Measurements from ENCODE around the gene USP11.

Gene USP11

GRCh38 chrX:47202316-47202715 is 30.5 kb upstream of the USP11 start:
- Histone ChIP-seq H3K36me3 (ENCODE audit: control insufficient read depth, low read length) (peaks cover 89% of the 10 kb centered on the region), H3K9me3 (ENCODE audit: control insufficient read depth, insufficient read depth, low read length) (no peaks in the 10 kb centered on the region), H3K27ac (ENCODE audit: low read depth, low read length) (no peak overlapping the region), H3K4me2 (ENCODE audit: low read length) (no peak overlapping the region), H3K79me2 (ENCODE audit: control insufficient read depth, low read length) (peaks cover 15% of the 10 kb centered on the region), H3K27me3 (ENCODE audit: control insufficient read depth, low read length) (no peaks in the 10 kb centered on the region), H3K4me1 (ENCODE audit: control insufficient read depth, low read length) (no peaks in the 10 kb centered on the region), H3K9me2 (replicated peaks; ENCODE audit: control insufficient read depth, low read length) (no peaks in the 10 kb centered on the region), H3K4me3 (ENCODE audit: low read length) (no peak overlapping the region), H3F3A (ENCODE audit: control insufficient read depth, insufficient read depth) (no peaks in the 10 kb centered on the region), H4K20me1 (ENCODE audit: control insufficient read depth, insufficient read depth, low read depth, low read length) (no peaks in the 10 kb centered on the region)
- no peak for TF ChIP-seq CTCF (IDR thresholded peaks at IDR 0.05; ENCODE audit: low read depth, low read length, poor library complexity, severe bottlenecking)
- TF ChIP-seq EZH2phosphoT487 (IDR thresholded peaks at IDR 0.05; ENCODE audit: borderline replicate concordance, low read length): no peak

DNA sequence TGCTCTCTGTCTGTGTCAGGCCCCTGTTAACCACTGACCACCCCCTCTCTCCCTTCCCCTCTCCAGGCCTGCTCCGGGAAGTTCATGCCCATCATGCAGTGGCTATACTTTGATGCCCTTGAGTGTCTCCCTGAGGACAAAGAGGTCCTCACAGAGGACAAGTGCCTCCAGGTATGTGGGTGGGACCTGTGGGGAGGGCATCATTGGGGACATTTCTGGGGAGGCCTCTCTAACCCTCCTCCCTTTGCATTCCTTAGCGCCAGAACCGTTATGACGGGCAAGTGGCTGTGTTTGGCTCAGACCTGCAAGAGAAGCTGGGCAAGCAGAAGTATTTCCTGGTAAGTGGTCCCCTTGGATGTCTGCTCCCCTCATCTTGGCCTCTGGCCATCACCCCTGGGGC is 29.9 kb upstream of the USP11 start:
- H3K27ac ChIP-seq (ENCODE audit: low read depth, low read length): no peak overlapping the region
- no peaks in the 10 kb centered on the region for H3F3A ChIP-seq (ENCODE audit: control insufficient read depth, insufficient read depth)
- H3K27me3 ChIP-seq (ENCODE audit: control insufficient read depth, low read length): no peaks in the 10 kb centered on the region
- no peak overlapping the region for H3K4me3 ChIP-seq (ENCODE audit: low read length)
- H3K36me3 ChIP-seq (ENCODE audit: control insufficient read depth, low read length): peaks cover 89% of the 10 kb centered on the region
- no peaks in the 10 kb centered on the region for H4K20me1 ChIP-seq (ENCODE audit: control insufficient read depth, insufficient read depth, low read depth, low read length)
- H3K79me2 ChIP-seq (ENCODE audit: control insufficient read depth, low read length): peaks cover 9% of the 10 kb centered on the region
- no peak for TF ChIP-seq CTCF (IDR thresholded peaks at IDR 0.05; ENCODE audit: low read depth, low read length, poor library complexity, severe bottlenecking)
- no peak overlapping the region for H3K4me2 ChIP-seq (ENCODE audit: low read length)
- no peaks in the 10 kb centered on the region for H3K9me2 ChIP-seq (replicated peaks; ENCODE audit: control insufficient read depth, low read length)
- no peaks in the 10 kb centered on the region for H3K4me1 ChIP-seq (ENCODE audit: control insufficient read depth, low read length)
- no peaks in the 10 kb centered on the region for H3K9me3 ChIP-seq (ENCODE audit: control insufficient read depth, insufficient read depth, low read length)

DNA sequence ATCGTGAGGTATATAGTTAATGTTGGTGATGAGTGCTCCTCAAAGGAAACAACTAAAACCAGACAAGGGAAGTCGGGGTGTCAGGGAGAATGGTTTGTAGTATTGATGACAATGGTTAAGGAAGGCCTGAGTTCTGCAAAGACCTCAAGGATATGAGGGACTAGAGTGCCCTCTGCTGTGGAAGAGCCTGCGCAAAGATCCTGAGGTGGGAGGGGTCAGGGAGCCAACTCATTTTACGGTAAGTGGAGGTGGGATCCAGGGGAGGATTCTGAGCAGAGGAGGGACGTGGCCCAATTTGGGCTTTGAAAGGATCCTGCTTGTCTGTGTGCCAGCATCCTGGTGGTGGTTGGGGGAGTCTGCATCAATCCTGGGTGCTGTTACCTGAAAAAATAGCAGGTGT is 27.8 kb upstream of the USP11 start:
- no peaks in the 10 kb centered on the region for H3K9me2 ChIP-seq (replicated peaks; ENCODE audit: control insufficient read depth, low read length)
- H3K27ac ChIP-seq (ENCODE audit: low read depth, low read length): no peak overlapping the region
- no peaks in the 10 kb centered on the region for H3K79me2 ChIP-seq (ENCODE audit: control insufficient read depth, low read length)
- H3K36me3 ChIP-seq (ENCODE audit: control insufficient read depth, low read length): peaks cover 84% of the 10 kb centered on the region
- H3K9me3 ChIP-seq (ENCODE audit: control insufficient read depth, insufficient read depth, low read length): no peaks in the 10 kb centered on the region
- no peak overlapping the region for H3K4me3 ChIP-seq (ENCODE audit: low read length)
- H4K20me1 ChIP-seq (ENCODE audit: control insufficient read depth, insufficient read depth, low read depth, low read length): no peaks in the 10 kb centered on the region
- H3K4me1 ChIP-seq (ENCODE audit: control insufficient read depth, low read length): no peaks in the 10 kb centered on the region
- TF ChIP-seq CTCF (IDR thresholded peaks at IDR 0.05; ENCODE audit: low read depth, low read length, poor library complexity, severe bottlenecking): no peak
- no peak for TF ChIP-seq EZH2phosphoT487 (IDR thresholded peaks at IDR 0.05; ENCODE audit: borderline replicate concordance, low read length)
- H3K4me2 ChIP-seq (ENCODE audit: low read length): no peak overlapping the region
- no peaks in the 10 kb centered on the region for H3F3A ChIP-seq (ENCODE audit: control insufficient read depth, insufficient read depth)
- no peaks in the 10 kb centered on the region for H3K27me3 ChIP-seq (ENCODE audit: control insufficient read depth, low read length)

DNA sequence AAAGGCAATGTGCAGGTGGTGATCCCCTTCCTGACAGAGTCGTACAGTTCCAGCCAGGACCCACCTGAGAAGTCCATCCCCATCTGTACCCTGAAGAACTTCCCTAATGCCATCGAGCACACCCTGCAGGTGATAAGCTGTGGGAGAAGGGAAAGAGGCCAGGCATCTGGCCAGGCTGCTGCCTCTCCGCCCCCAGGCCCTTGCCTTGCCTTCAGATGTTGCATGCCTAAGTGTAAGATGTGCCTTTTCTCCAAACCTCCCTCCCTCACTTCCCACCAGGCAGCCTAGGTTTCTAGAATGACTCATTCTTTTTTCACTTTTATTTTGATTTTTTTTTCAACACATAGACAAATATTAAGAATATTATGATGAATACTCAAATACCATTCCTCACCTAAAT is 26.5 kb upstream of the USP11 start:
- TF ChIP-seq CTCF (IDR thresholded peaks at IDR 0.05; ENCODE audit: low read depth, low read length, poor library complexity, severe bottlenecking) (no peak), EZH2phosphoT487 (IDR thresholded peaks at IDR 0.05; ENCODE audit: borderline replicate concordance, low read length) (no peak)

More for the DNA sequence above, 26.5 kb upstream of the USP11 start:
- no peak overlapping the region for H3K27ac ChIP-seq (ENCODE audit: low read depth, low read length)
- no peaks in the 10 kb centered on the region for H3K27me3 ChIP-seq (ENCODE audit: control insufficient read depth, low read length)
- H3K9me2 ChIP-seq (replicated peaks; ENCODE audit: control insufficient read depth, low read length): no peaks in the 10 kb centered on the region
- H3K36me3 ChIP-seq (ENCODE audit: control insufficient read depth, low read length): peaks cover 84% of the 10 kb centered on the region
- no peaks in the 10 kb centered on the region for H3K9me3 ChIP-seq (ENCODE audit: control insufficient read depth, insufficient read depth, low read length)
- no peaks in the 10 kb centered on the region for H3K79me2 ChIP-seq (ENCODE audit: control insufficient read depth, low read length)
- no peaks in the 10 kb centered on the region for H3K4me1 ChIP-seq (ENCODE audit: control insufficient read depth, low read length)
- H4K20me1 ChIP-seq (ENCODE audit: control insufficient read depth, insufficient read depth, low read depth, low read length): no peaks in the 10 kb centered on the region
- no peak overlapping the region for H3K4me3 ChIP-seq (ENCODE audit: low read length)
- H3K4me2 ChIP-seq (ENCODE audit: low read length): no peak overlapping the region
- H3F3A ChIP-seq (ENCODE audit: control insufficient read depth, insufficient read depth): no peaks in the 10 kb centered on the region

All from DOHH2 (cell line).